Measurements from ENCODE around the gene SETDB1. TPM values are rescaled to one million over a fixed set of nuclear protein-coding genes. Genes with fewer than 3 reads are reported as not detected.

Gene SETDB1
- total and polyA plus RNA-seq, 2 experiments from 2014 or later = 12.9 to 33.7 TPM

- Histone ChIP-seq H3K36me3 (replicated peaks; ENCODE audit: insufficient read depth, low read depth) (no peaks in the 10 kb centered on the region), H3K9me2 (replicated peaks; ENCODE audit: insufficient read depth) (no peaks in the 10 kb centered on the region), H3K27me3 (no peaks in the 10 kb centered on the region), H3K9me3 (ENCODE audit: low read depth) (no peaks in the 10 kb centered on the region), H4K20me1 (ENCODE audit: insufficient read depth, poor library complexity, severe bottlenecking) (no peaks in the 10 kb centered on the region), H2AFZ (no peak overlapping the region), H3K27ac (peak overlapping the region; percentile 35), H3K79me2 (peaks cover 35% of the 10 kb centered on the region), H3K4me2 (peak overlapping the region; percentile 87), H3K4me3 (no peak overlapping the region), H3K4me1 (ENCODE audit: insufficient read depth) (peaks cover 42% of the 10 kb centered on the region)
- no peak for DNase-seq (ENCODE audit: low spot score)
- TF ChIP-seq EZH2phosphoT487 (IDR thresholded peaks at IDR 0.05; ENCODE audit: low read depth, severe bottlenecking, unreplicated experiment) (no peak), EZH2 (IDR thresholded peaks at IDR 0.05; ENCODE audit: borderline replicate concordance) (no peak), CTCF (IDR thresholded peaks at IDR 0.05; ENCODE audit: poor library complexity) (no peak)
Observed at GRCh38 chr1:151003180-151003579, 77.0 kb downstream of the SETDB1 start.

GRCh38 chr1:151005729-151006319 lies 79.7 kb downstream of the SETDB1 start:
- no peak for DNase-seq (ENCODE audit: low spot score)
- peak overlapping the region; percentile 30 for H2AFZ ChIP-seq
- TF ChIP-seq EZH2phosphoT487 (IDR thresholded peaks at IDR 0.05; ENCODE audit: low read depth, severe bottlenecking, unreplicated experiment) (no peak), CTCF (IDR thresholded peaks at IDR 0.05; ENCODE audit: poor library complexity) (no peak), EZH2 (IDR thresholded peaks at IDR 0.05; ENCODE audit: borderline replicate concordance) (no peak)

GRCh38 chr1:151006327-151007052 lies 80.3 kb downstream of the SETDB1 start, which contains the start of gene MINDY1:
TSS of gene MINDY1 (minus strand) at chr1:151006902. CDS start at chr1:151002617, 4,285 bp downstream.
- TF ChIP-seq CTCF (IDR thresholded peaks at IDR 0.05; ENCODE audit: poor library complexity) (peak; percentile 44), EZH2 (IDR thresholded peaks at IDR 0.05; ENCODE audit: borderline replicate concordance) (no peak), EZH2phosphoT487 (IDR thresholded peaks at IDR 0.05; ENCODE audit: low read depth, severe bottlenecking, unreplicated experiment) (no peak)
- H3K36me3 ChIP-seq (replicated peaks; ENCODE audit: insufficient read depth, low read depth) = no peaks in the 10 kb centered on the region
- H4K20me1 ChIP-seq (ENCODE audit: insufficient read depth, poor library complexity, severe bottlenecking) = no peaks in the 10 kb centered on the region
- peak within 1 kb of the TSS; percentile 87 for H3K4me2 ChIP-seq
- peak within 1 kb of the TSS; percentile 80 for H3K27ac ChIP-seq
- peak within 1 kb of the TSS; percentile 18 for H3K4me3 ChIP-seq
- WGBS (ENCODE audit: low lambda C conversion rate, missing lambda C conversion rate) = 4% methylated on average over 18 of the region's 18 CpGs
- peak within 1 kb of the TSS; percentile 30 for H2AFZ ChIP-seq
- DNase-seq (ENCODE audit: low spot score) = peak; percentile 89
- H3K79me2 ChIP-seq = peaks cover 64% of the 10 kb centered on the region
- H3K27me3 ChIP-seq = no peaks in the 10 kb centered on the region
- H3K4me1 ChIP-seq (ENCODE audit: insufficient read depth) = peaks cover 53% of the 10 kb centered on the region
- H3K9me2 ChIP-seq (replicated peaks; ENCODE audit: insufficient read depth) = no peaks in the 10 kb centered on the region
- no peaks in the 10 kb centered on the region for H3K9me3 ChIP-seq (ENCODE audit: low read depth)

More at GRCh38 chr1:151005729-151006319, 79.7 kb downstream of the SETDB1 start:
- Histone ChIP-seq H3K9me3 (ENCODE audit: low read depth) (no peaks in the 10 kb centered on the region), H3K4me1 (ENCODE audit: insufficient read depth) (peaks cover 52% of the 10 kb centered on the region), H3K79me2 (peaks cover 57% of the 10 kb centered on the region), H3K27ac (peak overlapping the region; percentile 80), H3K36me3 (replicated peaks; ENCODE audit: insufficient read depth, low read depth) (no peaks in the 10 kb centered on the region), H4K20me1 (ENCODE audit: insufficient read depth, poor library complexity, severe bottlenecking) (no peaks in the 10 kb centered on the region), H3K4me3 (peak overlapping the region; percentile 18), H3K4me2 (peak overlapping the region; percentile 87), H3K9me2 (replicated peaks; ENCODE audit: insufficient read depth) (no peaks in the 10 kb centered on the region), H3K27me3 (no peaks in the 10 kb centered on the region)
- 28% methylated on average over 4 of the region's 4 CpGs for WGBS (ENCODE audit: low lambda C conversion rate, missing lambda C conversion rate)
